Ramos (cell line): ENCODE results near the gene CEACAM19.
"Not testable (repeated sequence)": the region's sequence is repeated elsewhere in the genome, so short reads cannot be mapped to it uniquely, and the experiment has no call there.

Experiments
- in situ Hi-C: fragments of 300-500 bp; cut with MboI; formaldehyde crosslinking; loops from one replicate; pipeline ENCODE4 v1.14.3; 2022; ENCODE audit warnings: low sequenced_read_pairs; ENCODE audit not compliant: unreplicated experiment

Gene CEACAM19

DNA sequence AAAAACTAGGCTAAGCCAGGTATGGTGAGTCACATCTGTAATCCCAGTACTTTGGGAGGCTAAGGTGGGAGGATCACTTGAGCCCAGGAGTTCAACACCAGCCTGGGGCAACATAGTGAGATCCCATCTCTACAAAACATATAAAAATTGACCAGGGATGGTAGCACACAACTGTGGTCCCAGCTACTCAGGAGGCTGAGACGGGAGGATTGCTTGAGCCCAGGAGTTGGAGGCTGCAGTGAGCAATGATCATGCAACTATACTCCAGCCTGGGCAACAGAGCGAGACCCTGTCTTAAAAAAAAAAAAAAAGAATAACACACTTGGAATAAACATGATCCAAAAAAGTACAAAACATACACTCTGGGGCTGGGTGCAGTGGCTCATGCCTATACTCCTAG, 1.3 kb upstream of the CEACAM19 start:
- in situ Hi-C loops, result not testable (repeated sequence)

GRCh38 chr19:44672226-44672625, 944 bp downstream of the CEACAM19 start:
- in situ Hi-C loops, result no loop called here

DNA sequence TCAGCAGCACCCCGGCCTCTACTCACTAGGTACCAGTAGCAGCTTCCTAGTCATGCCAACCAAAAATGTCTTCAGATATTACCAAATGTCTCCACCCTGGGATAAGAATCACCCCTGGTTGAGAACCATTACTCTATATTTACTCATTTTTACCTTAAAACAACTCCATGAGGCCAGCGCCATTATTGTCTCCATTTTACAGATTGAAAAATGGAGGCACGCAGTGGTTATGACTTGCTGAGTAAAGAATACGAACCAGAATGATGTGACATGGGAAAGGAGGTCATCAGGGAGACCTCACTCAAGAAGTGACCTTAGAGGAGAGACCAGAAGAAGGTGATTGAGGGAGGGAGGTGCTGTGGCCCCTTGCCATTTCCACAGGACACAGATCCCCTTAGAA, 2.2 kb downstream of the CEACAM19 start:
- in situ Hi-C loops, result no loop called here

DNA sequence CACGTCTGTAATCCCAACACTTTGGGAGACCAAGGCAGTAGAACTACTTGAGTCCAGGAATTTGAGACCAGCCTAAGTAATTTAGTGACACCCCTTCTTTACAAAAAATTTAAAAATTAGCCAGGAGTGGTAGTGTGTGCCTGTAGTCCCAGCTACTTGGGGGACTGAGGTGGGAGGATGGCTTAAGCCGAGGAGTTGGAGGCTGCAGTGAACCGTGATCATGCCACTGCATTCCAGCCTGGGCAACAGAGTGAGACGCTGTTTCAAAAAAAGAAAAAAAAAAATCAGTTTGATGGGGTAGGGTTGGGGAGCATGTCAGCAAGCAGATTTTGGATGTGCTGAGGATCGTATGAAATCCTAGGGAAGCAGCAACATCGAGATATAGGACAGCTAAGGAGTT, 4.2 kb downstream of the CEACAM19 start:
- in situ Hi-C loops, result no loop called here

- in situ Hi-C loops, result no loop called here
Measured at GRCh38 chr19:44677019-44677811, 5.9 kb downstream of the CEACAM19 start.

GRCh38 chr19:44680536-44680935, 9.3 kb downstream of the CEACAM19 start:
- in situ Hi-C loops, result no loop called here

DNA sequence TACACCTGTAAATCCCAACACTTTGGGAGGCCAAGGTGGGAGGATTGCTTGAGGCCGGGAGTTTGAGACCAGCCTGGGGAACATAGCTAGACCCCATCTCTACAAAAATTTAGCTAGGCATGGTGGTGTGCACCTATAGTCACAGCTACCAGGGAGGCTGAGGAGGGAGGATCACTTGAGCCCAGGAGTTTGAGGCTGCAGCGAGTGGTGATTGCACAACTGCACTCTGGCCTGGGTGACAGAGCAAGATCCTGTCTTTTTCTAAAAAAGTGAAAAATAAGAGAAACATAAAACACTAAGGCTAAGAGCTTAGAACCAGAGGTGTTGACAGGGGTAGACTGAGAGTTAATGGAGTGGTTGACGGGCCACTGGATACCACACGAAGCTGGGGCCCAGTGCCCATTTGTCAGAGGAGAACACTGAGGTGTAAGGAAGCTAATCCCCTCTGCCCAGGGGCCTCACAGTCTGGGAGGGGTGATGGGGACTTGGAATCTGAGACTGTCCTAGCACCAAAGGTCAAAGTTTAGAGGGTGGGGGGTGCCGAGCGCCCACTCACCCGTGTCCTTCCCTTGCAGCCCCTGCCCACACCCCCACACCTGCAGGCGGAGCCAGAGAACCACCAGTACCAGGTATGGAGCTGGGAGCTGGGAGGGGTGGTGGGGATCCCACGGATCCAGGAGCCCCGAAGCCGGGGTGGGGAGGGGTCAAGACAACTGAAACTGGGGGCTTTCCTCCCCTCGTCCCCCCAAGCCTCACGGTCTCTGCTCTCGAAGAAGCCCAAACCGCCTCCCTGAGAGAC, 10.9 kb downstream of the CEACAM19 start:
- in situ Hi-C loops, result no loop called here

DNA sequence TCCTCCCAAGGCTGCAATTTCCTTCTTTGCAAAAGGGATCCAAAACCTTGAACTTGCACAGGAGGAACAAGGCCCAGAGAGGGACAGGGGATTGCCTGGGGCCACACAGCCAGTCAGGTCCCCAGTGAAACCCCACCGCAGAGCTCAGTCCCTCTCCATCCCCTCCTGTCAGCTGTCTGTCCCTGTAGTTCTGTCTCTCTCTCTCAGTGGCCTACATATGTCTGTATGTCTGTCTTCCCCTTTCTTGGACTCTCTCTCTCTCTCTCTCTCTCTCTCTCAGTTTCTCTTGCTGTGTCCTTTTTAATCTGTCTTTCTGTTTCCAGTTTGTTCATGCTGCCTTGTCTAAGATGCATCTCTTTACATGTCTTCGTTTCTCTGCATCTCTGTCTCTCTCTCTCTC, 11.5 kb downstream of the CEACAM19 start:
- in situ Hi-C loops, result no loop called here

DNA sequence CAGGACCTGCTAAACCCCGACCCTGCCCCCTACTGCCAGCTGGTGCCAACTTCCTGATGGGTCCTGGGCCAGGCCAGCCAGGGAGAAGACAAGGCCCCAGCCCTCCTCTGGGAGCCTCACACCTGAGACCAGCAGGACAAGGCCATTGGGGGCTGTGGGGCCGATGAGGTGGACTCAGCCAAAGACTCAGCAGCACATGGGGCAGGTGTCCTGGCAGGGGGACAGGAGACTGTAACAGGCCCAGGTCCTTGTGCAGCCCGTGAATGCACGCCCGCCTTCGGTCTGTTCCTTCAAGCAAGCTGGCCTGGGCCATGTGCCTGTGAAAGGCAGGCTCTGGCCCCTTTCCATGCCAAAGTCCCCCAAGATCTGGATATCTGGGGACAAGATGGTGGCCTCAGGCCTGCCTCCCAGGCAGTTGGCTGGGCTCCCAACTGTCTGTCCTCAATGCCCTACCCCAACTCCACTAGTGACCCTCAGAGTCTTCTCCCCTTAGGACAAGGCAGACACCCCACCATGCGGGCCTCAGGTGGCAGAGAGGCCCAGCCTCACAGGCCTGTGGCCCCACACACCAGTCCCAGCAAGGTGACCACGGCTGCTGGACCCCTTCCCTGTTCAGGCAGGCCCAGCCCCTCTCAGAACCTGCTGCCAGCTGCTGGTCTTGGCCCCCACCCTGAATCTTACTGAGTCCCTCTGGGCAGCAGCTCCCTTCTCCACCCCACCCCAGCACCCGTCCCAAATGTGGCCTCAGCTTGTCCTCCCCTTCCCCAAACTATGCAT, 12.3 kb downstream of the CEACAM19 start:
- in situ Hi-C loops, result no loop called here

GRCh38 chr19:44684396-44684795, 13.1 kb downstream of the CEACAM19 start:
- in situ Hi-C loops, result not testable (repeated sequence)

GRCh38 chr19:44684892-44685863, 13.9 kb downstream of the CEACAM19 start:
- in situ Hi-C loops, result no loop called here

DNA sequence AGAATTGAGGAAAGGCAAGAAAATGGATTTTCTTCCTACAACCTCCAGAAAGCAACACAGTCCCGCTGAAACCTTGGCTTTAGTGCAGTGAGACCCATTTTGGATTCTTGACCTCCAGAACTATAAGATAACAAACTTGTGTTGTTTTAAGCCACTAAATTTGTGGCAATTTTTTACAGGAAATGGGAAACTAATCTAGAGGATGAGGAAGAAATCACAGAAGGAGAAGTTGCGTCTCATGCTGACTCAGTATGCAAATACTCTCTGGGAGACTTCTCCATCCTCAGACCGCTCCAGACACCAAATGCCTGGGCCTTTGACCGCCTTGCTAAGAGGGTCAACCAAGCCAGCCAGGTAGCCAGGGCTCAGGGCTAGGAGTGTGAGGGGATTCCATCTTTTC, 14.6 kb downstream of the CEACAM19 start:
- in situ Hi-C loops, result no loop called here

GRCh38 chr19:44686896-44687295, 15.6 kb downstream of the CEACAM19 start:
- in situ Hi-C loops, result no loop called here

- in situ Hi-C loops, result no loop called here
Measured at GRCh38 chr19:44687888-44688287, 16.6 kb downstream of the CEACAM19 start.

DNA sequence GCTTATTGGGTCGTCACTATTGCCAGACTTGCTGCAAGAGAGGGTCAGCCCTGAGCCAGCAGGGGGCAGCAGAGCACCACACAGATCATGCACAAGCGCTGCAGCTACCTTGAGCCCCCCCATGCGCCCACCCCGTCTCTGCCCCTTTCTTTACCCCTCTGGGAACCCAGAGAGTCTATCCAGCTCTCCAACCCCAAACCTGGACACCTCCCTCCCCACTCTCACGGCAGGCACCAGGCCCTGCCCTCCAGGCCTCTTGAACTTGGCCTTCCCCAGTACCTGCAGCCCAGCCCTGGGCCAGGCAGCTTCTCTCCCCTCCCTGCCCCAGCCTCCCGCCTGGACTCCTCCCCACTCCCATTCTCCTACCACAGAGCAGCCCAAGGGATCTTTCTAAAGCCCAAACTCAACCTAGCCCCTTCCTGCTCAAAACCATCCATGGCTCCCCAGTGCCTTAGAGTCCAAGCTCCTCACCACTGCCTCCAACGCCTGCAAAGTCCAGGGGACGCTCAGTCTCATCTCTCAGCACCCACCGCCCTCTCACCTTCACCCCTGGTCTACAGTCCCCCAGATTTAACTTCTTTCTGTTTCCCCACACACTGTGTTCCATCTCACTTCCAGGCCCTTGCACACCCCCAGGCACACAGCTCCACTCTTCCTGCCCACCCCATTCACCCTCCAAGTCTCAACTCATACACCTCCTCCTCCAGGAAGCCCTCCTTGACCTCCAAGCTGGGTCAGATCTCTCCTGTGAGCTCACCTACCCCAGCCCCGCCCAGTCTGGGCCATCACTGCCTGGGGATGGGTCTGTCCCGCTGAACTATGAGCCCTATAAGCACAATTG, 18.2 kb downstream of the CEACAM19 start:
- in situ Hi-C loops, result no loop called here

- in situ Hi-C loops, result no loop called here
Measured at GRCh38 chr19:44690131-44690440, 18.8 kb downstream of the CEACAM19 start.

DNA sequence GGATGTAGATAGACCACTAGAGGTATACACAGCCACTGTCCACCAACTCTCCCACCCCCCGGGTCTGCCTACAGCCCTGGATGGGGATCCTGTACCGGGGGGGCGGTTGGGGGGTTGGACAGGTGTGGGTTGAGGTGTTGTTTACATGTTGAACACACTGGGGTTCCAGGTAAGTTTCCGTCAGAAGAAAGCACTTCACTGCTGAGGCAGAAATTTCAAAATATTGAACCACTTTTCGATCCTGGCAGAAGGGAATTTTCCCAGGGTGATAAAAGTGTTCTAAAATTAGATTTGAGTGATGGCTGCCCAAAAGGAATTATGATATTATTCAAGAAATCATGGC, 21.1 kb downstream of the CEACAM19 start:
- in situ Hi-C loops, result no loop called here

- in situ Hi-C loops, result no loop called here
Measured at GRCh38 chr19:44694184-44694579, 22.9 kb downstream of the CEACAM19 start.
